Stimulated activated naive CD8-positive, alpha-beta T cell treated with anti-CD3 and anti-CD28 coated beads, Interleukin-15, amount 100 ng/mL, for 72 hours (primary cell): Measurements from ENCODE around the gene TTC27.
"Not testable (repeated sequence)": the region's sequence is repeated elsewhere in the genome, so short reads cannot be mapped to it uniquely, and the experiment has no call there.

Source experiments
- ATAC-seq: fragments of 150-1000 bp; cut with Tn5 transposase; 2 replicates; pipeline ENCODE4 v1.10.0; 2021; ENCODE audit warnings: mild to moderate bottlenecking, moderate library complexity
- DNase-seq, 2 donors: peaks; one replicate each; pipeline ENCODE4 v3.0.0; 2021 to 2022
- H3K27ac Mint-ChIP-seq, 2 donors: one replicate each; pipeline ENCODE4 v1.8.0; 2022; ENCODE audit warnings: mild to moderate bottlenecking in 2 of 2, mixed read lengths in 2 of 2, moderate library complexity in 2 of 2
- H3K27me3 Mint-ChIP-seq: one replicate; pipeline ENCODE4 v1.8.0; 2022; ENCODE audit warnings: mixed read lengths
- H3K4me1 Mint-ChIP-seq: one replicate; pipeline ENCODE4 v1.8.0; 2022; ENCODE audit warnings: mild to moderate bottlenecking, mixed read lengths
- H3K4me3 Mint-ChIP-seq, 2 donors: one replicate each; pipeline ENCODE4 v1.8.0; 2022; ENCODE audit warnings: mild to moderate bottlenecking in 2 of 2, mixed read lengths in 2 of 2, moderate library complexity in 1 of 2
- H3K9me3 Mint-ChIP-seq, 2 donors: one replicate each; pipeline ENCODE4 v1.8.0; 2022; ENCODE audit warnings: mixed read lengths in 2 of 2

TTC27 gene

GRCh38 chr2:32856891-32857290 is 229.0 kb downstream of the TTC27 start:
- Mint-ChIP-seq H3K4me1 (no peaks in the 10 kb centered on the region), H3K27ac (no peak overlapping the region), H3K9me3 (no peaks in the 10 kb centered on the region), H3K27me3 (peaks cover 34% of the 10 kb centered on the region), H3K4me3 (no peak overlapping the region)
- ATAC-seq, result no peak
- no peak for DNase-seq

GRCh38 chr2:32858713-32859112 is 230.9 kb downstream of the TTC27 start:
- ATAC-seq (no peak), DNase-seq (no peak)
- no peak overlapping the region for H3K27ac Mint-ChIP-seq
- H3K27me3 Mint-ChIP-seq, result peaks cover 36% of the 10 kb centered on the region
- H3K4me3 Mint-ChIP-seq, result no peak overlapping the region
- peaks cover 7% of the 10 kb centered on the region for H3K4me1 Mint-ChIP-seq
- H3K9me3 Mint-ChIP-seq, result no peaks in the 10 kb centered on the region

GRCh38 chr2:32860385-32860784 is 232.5 kb downstream of the TTC27 start:
- Mint-ChIP-seq H3K27me3 (peaks cover 26% of the 10 kb centered on the region), H3K4me1 (peaks cover 10% of the 10 kb centered on the region)
- ATAC-seq, result no peak

GRCh38 chr2:32862269-32863055 is 234.6 kb downstream of the TTC27 start:
- peaks cover 13% of the 10 kb centered on the region for H3K4me1 Mint-ChIP-seq
- no peaks in the 10 kb centered on the region for H3K9me3 Mint-ChIP-seq
- peak overlapping the region; percentile 9 to 42 for H3K27ac Mint-ChIP-seq
- no peak for DNase-seq
- peak; percentile 69 for ATAC-seq
- H3K27me3 Mint-ChIP-seq, result peaks cover 23% of the 10 kb centered on the region
- H3K4me3 Mint-ChIP-seq, result no peak overlapping the region

More at GRCh38 chr2:32860385-32860784, 232.5 kb downstream of the TTC27 start:
- DNase-seq, result no peak
- Mint-ChIP-seq H3K9me3 (no peaks in the 10 kb centered on the region), H3K4me3 (no peak overlapping the region), H3K27ac (no peak overlapping the region)

- peaks cover 17% of the 10 kb centered on the region for H3K27me3 Mint-ChIP-seq
- peaks cover 13% of the 10 kb centered on the region for H3K4me1 Mint-ChIP-seq
- no peak overlapping the region for H3K4me3 Mint-ChIP-seq
- no peak for ATAC-seq
- DNase-seq, result no peak
- no peak overlapping the region for H3K27ac Mint-ChIP-seq
- H3K9me3 Mint-ChIP-seq, result no peaks in the 10 kb centered on the region
Measured at GRCh38 chr2:32863326-32863725, 235.5 kb downstream of the TTC27 start.

- Mint-ChIP-seq H3K27me3 (peaks cover 17% of the 10 kb centered on the region), H3K4me1 (peaks cover 13% of the 10 kb centered on the region), H3K4me3 (no peak overlapping the region), H3K9me3 (no peaks in the 10 kb centered on the region), H3K27ac (no peak overlapping the region)
- DNase-seq (no peak), ATAC-seq (no peak)
Measured at GRCh38 chr2:32863803-32864202, 236.0 kb downstream of the TTC27 start.

- DNase-seq (no peak), ATAC-seq (no peak)
- no peak overlapping the region for H3K27ac Mint-ChIP-seq
- H3K4me3 Mint-ChIP-seq, result no peak overlapping the region
- H3K27me3 Mint-ChIP-seq, result peaks cover 17% of the 10 kb centered on the region
- H3K4me1 Mint-ChIP-seq, result peaks cover 13% of the 10 kb centered on the region
- no peaks in the 10 kb centered on the region for H3K9me3 Mint-ChIP-seq
Measured at GRCh38 chr2:32864334-32865111, 236.7 kb downstream of the TTC27 start.

GRCh38 chr2:32865399-32866068 is 237.7 kb downstream of the TTC27 start:
- ATAC-seq (peak; percentile 93), DNase-seq (peak; percentile 24 to 55)
- Mint-ChIP-seq H3K4me3 (no peak overlapping the region), H3K27ac (peak overlapping the region; percentile 71 to 92), H3K27me3 (peaks cover 15% of the 10 kb centered on the region), H3K9me3 (no peaks in the 10 kb centered on the region), H3K4me1 (peaks cover 13% of the 10 kb centered on the region)

GRCh38 chr2:32866462-32866861 is 238.6 kb downstream of the TTC27 start:
- peaks cover 13% of the 10 kb centered on the region for H3K4me1 Mint-ChIP-seq
- not testable (repeated sequence) for H3K27me3 Mint-ChIP-seq, H3K4me3 Mint-ChIP-seq, H3K9me3 Mint-ChIP-seq, ATAC-seq, DNase-seq
- peak overlapping the region in 1 of 2 donors; percentile 93 for H3K27ac Mint-ChIP-seq
